Muscle of leg (tissue), 11 donors: ENCODE data around the gene RGS9. TPM values are rescaled to one million over a fixed set of nuclear protein-coding genes. Genes with fewer than 3 reads are reported as not detected.
"Not testable (repeated sequence)": the region's sequence is repeated elsewhere in the genome, so short reads cannot be mapped to it uniquely, and the experiment has no call there.

Experiments used
- DNase-seq: peaks from one replicate; pipeline ENCODE4 v3.0.0; 2013
- H3K27ac ChIP-seq: one replicate; pipeline ENCODE4 v1.5.1; 2013; ENCODE audit warnings: mild to moderate bottlenecking, low read length, control low read depth
- H3K27me3 ChIP-seq: one replicate; pipeline ENCODE4 v1.6.1; 2013; ENCODE audit warnings: low read length; ENCODE audit not compliant: control insufficient read depth, insufficient read depth
- H3K36me3 ChIP-seq: one replicate; pipeline ENCODE4 v1.6.1; 2013; ENCODE audit warnings: low read length; ENCODE audit not compliant: control insufficient read depth, insufficient read depth
- H3K4me1 ChIP-seq: one replicate; pipeline ENCODE4 v1.6.1; 2013; ENCODE audit warnings: low read length; ENCODE audit not compliant: control insufficient read depth, insufficient read depth
- H3K4me3 ChIP-seq: one replicate; pipeline ENCODE4 v1.5.1; 2013; ENCODE audit warnings: low read length, control low read depth
- H3K9me3 ChIP-seq: replicated peaks from 2 replicates; pipeline ENCODE4 v1.6.1; 2013; ENCODE audit warnings: low read depth, low read length; ENCODE audit not compliant: control insufficient read depth
- WGBS: methylation state at CpG from one replicate; pipeline ENCODE4 v1.1.5; 2013; ENCODE audit warnings: missing lambda C conversion rate; ENCODE audit not compliant: insufficient coverage; 5-methylcytosine and 5-hydroxymethylcytosine counted together
- polyA plus RNA-seq, 8 donors: library from polyadenylated mRNA; unstranded; fragments of 120-200 nt; gene quantifications; one replicate each; pipeline versions ENCODE4 v1.2.1 to v1.2.3, GENCODE V29; 2013; ENCODE audit warnings: inconsistent platforms in 1 of 8, low replicate concordance in 1 of 8; ENCODE audit not compliant: insufficient read length in 8 of 8, insufficient read depth in 1 of 8
- total RNA-seq: library from RNA; stranded (reverse); fragments of 120-200 nt; gene quantifications from one replicate; pipeline ENCODE4 v1.2.4, GENCODE V29; 2013

RGS9 gene
- total and polyA plus RNA-seq, 9 donors, result 2.5 to 4.2 (median 3.4) TPM

- no peak for DNase-seq
- Histone ChIP-seq H3K36me3 (no peaks in the 10 kb centered on the region), H3K4me1 (no peaks in the 10 kb centered on the region), H3K4me3 (no peak overlapping the region), H3K27ac (no peak overlapping the region), H3K9me3 (no peaks in the 10 kb centered on the region), H3K27me3 (peaks cover 3% of the 10 kb centered on the region)
- 84% methylated on average over 2 of the region's 4 CpGs for WGBS
Observed at GRCh38 chr17:65171752-65172151, 34.6 kb downstream of the RGS9 start.

- no peaks in the 10 kb centered on the region for H3K9me3 ChIP-seq
- H3K36me3 ChIP-seq, result no peaks in the 10 kb centered on the region
- no peak overlapping the region for H3K27ac ChIP-seq
- H3K4me1 ChIP-seq, result no peaks in the 10 kb centered on the region
- H3K27me3 ChIP-seq, result peaks cover 3% of the 10 kb centered on the region
- H3K4me3 ChIP-seq, result no peak overlapping the region
- no peak for DNase-seq
- WGBS, result 93% methylated on average over 2 of the region's 11 CpGs
Observed at GRCh38 chr17:65172496-65173136, 35.4 kb downstream of the RGS9 start.

- H3K36me3 ChIP-seq, result no peaks in the 10 kb centered on the region
- peak; percentile 25 for DNase-seq
- no peaks in the 10 kb centered on the region for H3K9me3 ChIP-seq
- H3K27ac ChIP-seq, result no peak overlapping the region
- no peak overlapping the region for H3K4me3 ChIP-seq
- H3K4me1 ChIP-seq, result no peaks in the 10 kb centered on the region
- H3K27me3 ChIP-seq, result peaks cover 3% of the 10 kb centered on the region
- 48% methylated on average over 11 of the region's 12 CpGs for WGBS
Observed at GRCh38 chr17:65173284-65173793, 36.2 kb downstream of the RGS9 start.

- Histone ChIP-seq H3K4me1 (peaks cover 2% of the 10 kb centered on the region), H3K36me3 (no peaks in the 10 kb centered on the region), H3K27me3 (peaks cover 3% of the 10 kb centered on the region), H3K4me3 (no peak overlapping the region), H3K9me3 (no peaks in the 10 kb centered on the region), H3K27ac (no peak overlapping the region)
- no peak for DNase-seq
- 84% methylated on average over 9 of the region's 9 CpGs for WGBS
Observed at GRCh38 chr17:65173976-65174683, 37.0 kb downstream of the RGS9 start.

- Histone ChIP-seq H3K27me3 (peaks cover 3% of the 10 kb centered on the region), H3K27ac (no peak overlapping the region), H3K4me3 (no peak overlapping the region), H3K4me1 (peaks cover 4% of the 10 kb centered on the region), H3K9me3 (no peaks in the 10 kb centered on the region), H3K36me3 (no peaks in the 10 kb centered on the region)
- WGBS, result 95% methylated on average over 1 of the region's 2 CpGs
- DNase-seq, result no peak
Observed at GRCh38 chr17:65174974-65175373, 37.8 kb downstream of the RGS9 start.

- no peak overlapping the region for H3K27ac ChIP-seq
- DNase-seq, result no peak
- peaks cover 3% of the 10 kb centered on the region for H3K27me3 ChIP-seq
- H3K4me3 ChIP-seq, result no peak overlapping the region
- no peaks in the 10 kb centered on the region for H3K9me3 ChIP-seq
- no peaks in the 10 kb centered on the region for H3K36me3 ChIP-seq
- H3K4me1 ChIP-seq, result peaks cover 4% of the 10 kb centered on the region
Observed at GRCh38 chr17:65175952-65176351, 38.8 kb downstream of the RGS9 start.

GRCh38 chr17:65176646-65177409 lies 39.7 kb downstream of the RGS9 start:
- no peak overlapping the region for H3K4me3 ChIP-seq

GRCh38 chr17:65177901-65178300 lies 40.7 kb downstream of the RGS9 start:
- H3K36me3 ChIP-seq, result no peaks in the 10 kb centered on the region
- no peak for DNase-seq
- H3K4me1 ChIP-seq, result peaks cover 4% of the 10 kb centered on the region
- WGBS, result 51% methylated on average over 3 of the region's 4 CpGs
- H3K4me3 ChIP-seq, result no peak overlapping the region
- H3K9me3 ChIP-seq, result no peaks in the 10 kb centered on the region
- no peak overlapping the region for H3K27ac ChIP-seq
- H3K27me3 ChIP-seq, result peaks cover 3% of the 10 kb centered on the region

More at GRCh38 chr17:65176646-65177409, 39.7 kb downstream of the RGS9 start:
- Histone ChIP-seq H3K9me3 (no peaks in the 10 kb centered on the region), H3K27me3 (peaks cover 3% of the 10 kb centered on the region), H3K4me1 (peaks cover 4% of the 10 kb centered on the region), H3K27ac (no peak overlapping the region), H3K36me3 (no peaks in the 10 kb centered on the region)
- no peak for DNase-seq
- WGBS, result 96% methylated on average over 5 of the region's 5 CpGs

GRCh38 chr17:65180276-65180675 lies 43.1 kb downstream of the RGS9 start:
- H3K36me3 ChIP-seq, H3K27ac ChIP-seq, H3K4me3 ChIP-seq, H3K4me1 ChIP-seq, H3K9me3 ChIP-seq, DNase-seq, H3K27me3 ChIP-seq: not testable (repeated sequence)
- 93% methylated on average over 11 of the region's 12 CpGs for WGBS

GRCh38 chr17:65180752-65181236 lies 43.6 kb downstream of the RGS9 start:
- not testable (repeated sequence) for H3K4me3 ChIP-seq, H3K9me3 ChIP-seq, H3K4me1 ChIP-seq, DNase-seq, H3K27me3 ChIP-seq, H3K27ac ChIP-seq, H3K36me3 ChIP-seq
- no CpG with 5 or more reads among the region's 4 CpGs for WGBS
